Measurements from ENCODE around the gene RAD51AP1.
"Not testable (repeated sequence)": the region's sequence is repeated elsewhere in the genome, so short reads cannot be mapped to it uniquely, and the experiment has no call there.

The RAD51AP1 gene, protein sequence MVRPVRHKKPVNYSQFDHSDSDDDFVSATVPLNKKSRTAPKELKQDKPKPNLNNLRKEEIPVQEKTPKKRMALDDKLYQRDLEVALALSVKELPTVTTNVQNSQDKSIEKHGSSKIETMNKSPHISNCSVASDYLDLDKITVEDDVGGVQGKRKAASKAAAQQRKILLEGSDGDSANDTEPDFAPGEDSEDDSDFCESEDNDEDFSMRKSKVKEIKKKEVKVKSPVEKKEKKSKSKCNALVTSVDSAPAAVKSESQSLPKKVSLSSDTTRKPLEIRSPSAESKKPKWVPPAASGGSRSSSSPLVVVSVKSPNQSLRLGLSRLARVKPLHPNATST

DNA sequence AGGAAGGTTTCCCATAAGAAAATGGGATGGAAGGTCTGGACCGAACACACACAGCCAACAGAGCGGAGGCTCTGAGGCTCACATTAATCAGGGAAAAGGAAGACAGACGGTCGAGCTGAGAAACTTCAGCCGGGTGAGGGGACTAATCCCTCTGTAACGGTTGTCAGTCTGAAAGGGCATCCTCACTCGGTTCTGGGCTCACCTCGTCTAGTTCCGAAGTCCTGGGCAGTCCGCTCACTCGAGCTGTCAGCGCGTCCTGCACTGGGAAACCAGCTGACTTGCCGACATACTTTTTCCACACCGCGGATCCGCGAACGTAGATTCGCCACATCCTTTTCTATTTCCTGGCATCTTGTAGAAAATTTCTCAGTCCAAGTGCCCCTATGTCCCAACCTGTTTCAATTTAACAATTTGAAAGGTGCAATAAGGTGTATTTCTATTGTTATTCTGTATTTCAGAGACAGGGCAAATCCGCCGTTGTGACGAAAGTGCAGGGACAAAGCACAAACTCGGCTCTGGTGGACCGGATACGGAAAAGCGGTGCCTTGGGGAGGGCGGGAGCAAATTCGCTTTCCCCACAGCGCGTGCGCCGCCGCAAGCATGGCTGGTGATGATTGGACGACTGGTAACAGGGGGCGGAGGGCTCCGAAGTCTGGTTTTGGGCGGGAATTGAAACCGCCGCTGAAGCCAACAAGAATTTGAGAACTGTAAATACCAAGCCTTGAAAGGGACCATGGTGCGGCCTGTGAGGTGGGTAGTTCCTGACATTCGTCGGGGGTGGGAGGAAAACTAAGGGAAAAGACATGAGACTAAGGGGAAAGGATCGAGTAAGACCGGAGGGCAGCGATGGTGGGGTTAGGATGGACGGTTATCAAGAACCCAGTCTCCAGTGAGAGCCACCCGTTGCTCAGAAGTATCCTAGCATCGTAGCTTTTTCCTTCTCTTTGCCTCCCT, at the start of gene RAD51AP1:
TSS of gene RAD51AP1 (plus strand) at position 684 of the 954 bp plus-strand sequence. CDS start at position 734, 50 bp downstream.
- peak; percentile 98 for DNase-seq

DNA sequence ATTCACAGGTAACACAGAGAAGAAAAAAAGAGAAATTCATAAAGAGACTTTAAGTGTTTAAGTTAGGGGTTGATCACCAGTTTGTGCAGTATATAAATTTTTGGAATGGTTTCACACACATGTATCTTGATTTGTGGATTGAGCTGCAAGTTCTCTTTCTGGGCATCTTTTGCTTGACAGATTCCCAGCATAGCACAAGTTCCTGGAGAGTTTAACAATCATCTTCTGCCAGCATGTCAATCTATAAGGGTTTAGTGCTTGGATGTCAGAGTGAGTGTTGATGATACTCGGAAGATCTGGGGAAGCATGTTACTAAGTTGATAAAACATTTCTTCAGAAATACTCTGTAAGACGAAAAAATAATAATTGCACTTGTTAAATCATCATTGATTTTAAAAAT, 49.1 kb upstream of the RAD51AP1 start:
- DNase-seq: no peak

DNA sequence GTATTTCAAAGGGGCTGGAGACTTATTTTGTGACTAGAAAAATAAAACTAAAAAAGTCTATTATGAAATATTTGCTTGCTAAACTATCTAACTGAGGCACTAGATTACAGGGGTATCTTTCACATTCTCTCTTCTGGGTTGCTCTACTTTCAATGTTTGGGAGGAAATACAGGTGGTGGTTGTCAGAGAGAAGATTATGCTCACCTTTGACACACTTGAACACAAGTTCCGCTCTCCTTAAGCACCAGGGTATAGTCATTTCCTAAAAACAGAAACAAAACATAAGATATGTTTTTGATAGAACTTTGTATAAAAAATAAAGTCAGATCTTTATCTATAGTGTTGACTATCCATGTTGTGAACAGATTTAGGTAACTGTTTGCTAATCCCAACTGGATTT, 47.7 kb upstream of the RAD51AP1 start:
- no peak for DNase-seq

DNA sequence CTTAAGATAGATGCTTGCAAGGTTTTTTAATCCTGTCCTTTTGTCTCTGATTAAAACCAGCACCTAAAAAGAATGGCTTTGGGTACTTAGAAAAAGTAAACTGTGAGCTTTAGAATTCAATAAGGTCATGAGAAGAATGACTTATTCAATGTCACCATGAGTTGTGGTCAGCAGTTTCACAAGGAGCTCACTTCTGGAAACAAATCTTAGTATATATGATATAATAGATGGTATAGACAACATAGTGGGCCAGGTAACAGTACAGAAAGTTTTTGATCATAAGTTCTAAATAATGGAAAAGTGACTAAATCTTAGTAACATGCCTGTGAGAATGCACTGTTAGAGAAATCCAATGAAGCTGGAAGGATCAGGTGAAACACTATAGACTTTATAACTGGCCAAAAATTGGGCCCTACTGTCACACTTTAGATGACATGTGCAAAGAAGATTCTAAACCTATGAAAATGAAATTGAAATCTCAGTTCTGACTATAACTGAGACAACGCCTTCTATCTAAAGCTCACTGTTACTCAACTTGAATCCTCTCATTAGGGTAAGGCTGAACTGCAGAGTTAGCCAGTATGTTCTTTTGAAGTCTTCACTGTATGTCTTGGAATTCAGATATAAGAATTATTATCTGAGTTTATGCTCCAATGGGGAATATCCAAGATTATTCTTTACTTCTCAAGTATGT, 42.4 kb upstream of the RAD51AP1 start:
- no peak for DNase-seq

DNA sequence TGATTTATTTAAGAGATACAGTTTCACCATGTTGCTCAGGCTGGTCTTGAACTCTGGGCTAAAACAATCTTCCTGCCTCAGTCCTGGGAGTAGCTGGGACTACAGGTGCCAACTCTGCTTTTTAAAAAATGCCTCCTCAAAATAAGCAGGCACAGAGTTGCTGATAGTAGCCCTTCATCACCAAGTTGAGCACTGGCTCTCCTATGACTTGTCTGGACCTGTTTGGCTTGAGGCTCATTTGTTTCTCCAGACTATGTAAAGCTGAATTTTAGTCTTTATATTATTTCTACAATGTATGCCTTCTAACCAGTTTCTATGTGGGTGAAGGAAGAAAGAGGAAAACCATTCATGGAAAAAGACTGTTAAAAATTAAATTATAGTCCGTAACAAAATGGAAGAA, 39.5 kb upstream of the RAD51AP1 start:
- no peak for DNase-seq

DNA sequence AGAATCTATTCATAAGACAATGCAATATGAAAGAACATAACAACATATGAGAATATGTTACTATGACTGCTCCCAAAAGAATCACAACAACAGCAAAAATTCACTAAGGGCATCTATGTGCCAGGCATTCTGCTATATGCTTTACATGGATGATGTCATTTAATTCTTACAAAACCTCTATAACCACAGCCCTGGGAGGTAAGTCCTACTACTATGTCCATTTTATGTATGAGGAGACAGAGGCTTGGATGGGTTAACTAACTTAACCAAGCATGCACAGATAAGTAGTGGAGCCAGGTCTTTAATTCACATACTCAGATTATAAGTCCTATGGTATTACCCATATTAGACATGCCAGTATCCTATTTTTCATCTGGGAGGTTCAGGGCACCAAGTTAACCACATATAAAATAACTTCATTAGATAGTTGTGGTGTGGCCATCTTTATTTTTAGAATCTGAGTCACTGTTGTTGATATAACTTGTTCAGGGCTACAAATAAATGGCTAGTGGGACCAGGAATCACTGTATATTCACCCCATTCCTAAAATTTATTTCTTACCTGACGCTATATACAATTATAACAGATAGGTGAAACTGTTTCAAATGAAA, 33.2 kb upstream of the RAD51AP1 start:
- DNase-seq: peak; percentile 48

DNA sequence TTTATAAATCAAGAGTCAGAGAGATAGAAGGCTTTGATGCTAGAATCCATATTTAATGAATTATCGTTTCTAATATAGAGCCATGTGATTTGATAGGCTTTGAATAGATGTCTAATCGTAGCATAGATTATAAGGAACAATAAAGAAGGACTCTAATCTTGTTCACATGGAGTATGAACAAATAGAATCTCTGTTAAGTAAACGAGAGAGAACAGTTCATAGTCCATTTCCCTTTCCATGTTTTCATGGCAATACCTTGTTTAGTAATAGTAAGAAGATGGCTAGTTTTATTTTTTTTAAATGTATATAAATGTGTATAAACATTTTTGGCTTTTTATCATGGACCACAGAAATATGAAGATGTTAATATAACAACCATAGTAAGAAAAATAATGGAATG, 32.3 kb upstream of the RAD51AP1 start:
- no peak for DNase-seq

DNA sequence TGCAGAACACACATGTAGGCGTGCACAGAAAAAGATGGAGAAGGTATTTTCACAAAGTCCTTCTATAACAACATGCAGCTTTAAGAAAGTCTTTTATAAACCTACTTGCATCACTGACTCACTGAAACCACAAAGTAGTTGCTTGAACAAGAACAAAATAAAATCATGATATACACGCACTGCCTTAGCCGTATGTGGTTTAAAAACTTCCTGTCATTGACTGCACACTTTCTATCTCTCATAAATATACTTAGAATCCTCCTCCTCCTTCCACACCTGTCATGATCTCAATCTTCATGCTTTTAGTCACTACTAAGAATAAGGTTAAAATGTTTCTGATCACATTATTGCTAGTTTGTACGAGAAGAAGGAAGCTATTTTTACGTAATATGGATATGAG, 31.8 kb upstream of the RAD51AP1 start:
- DNase-seq: peak; percentile 50

DNA sequence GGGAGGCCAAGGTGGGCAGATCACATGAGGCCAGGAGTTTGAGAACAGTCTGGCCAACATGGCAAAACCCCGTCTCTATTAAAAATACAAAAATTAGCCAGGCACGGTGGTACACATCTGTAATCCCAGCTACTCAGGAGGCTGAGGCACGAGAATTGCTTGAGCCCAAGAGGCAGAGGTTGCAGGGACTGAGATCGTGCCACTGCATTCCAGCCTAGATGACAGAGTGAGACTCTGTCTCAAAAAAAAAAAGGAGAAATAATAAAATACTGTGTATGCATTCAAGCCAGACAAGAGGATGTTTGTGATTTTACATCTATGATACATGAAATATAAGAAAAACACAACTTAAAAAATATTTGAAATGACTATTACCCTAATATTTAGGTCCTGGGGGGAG, 30.2 kb upstream of the RAD51AP1 start:
- not testable (repeated sequence) for DNase-seq

DNA sequence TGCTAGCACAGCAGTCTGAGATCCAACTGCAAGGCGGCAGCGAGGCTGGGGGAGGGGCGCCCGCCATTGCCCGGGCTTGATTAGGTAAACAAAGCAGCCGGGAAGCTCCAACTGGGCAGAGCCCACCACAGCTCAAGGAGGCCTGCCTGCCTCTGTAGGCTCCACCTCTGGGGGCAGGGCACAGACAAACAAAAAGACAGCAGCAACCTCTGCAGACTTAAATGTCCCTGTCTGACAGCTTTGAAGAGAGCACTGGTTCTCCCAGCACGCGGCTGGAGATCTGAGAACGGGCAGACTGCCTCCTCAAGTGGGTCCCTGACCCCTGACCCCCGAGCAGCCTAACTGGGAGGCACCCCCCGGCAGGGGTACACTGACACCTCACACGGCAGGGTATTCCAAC, 29.4 kb upstream of the RAD51AP1 start:
- DNase-seq: not testable (repeated sequence)

DNA sequence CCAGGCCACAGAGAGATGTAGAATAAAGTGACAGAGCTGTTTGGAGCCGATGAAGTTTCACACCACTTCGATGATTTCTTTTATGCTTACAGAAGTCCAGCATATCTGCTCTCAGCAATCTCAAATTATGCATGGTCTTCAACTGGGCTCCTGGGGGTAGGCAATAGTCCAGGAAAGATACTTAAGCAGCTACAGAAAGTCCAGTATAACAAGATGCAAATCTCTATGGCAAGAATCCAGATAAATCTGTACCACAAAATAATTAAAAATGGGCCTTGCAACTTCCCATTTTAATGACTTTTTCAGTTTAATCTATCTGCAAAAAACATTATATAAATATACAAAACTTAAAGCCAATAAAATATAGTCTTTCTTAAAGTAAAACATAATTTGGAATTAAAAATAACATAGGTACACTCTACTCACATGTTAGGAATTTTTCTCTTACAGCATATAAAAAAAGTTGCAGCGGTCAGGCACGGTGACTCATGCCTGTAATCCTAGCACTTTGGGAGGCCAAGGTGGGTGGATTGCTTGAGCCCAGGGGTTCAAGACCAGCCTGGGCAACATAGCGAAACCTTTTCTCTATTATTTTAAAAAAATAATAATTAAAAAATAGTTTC, 20.5 kb upstream of the RAD51AP1 start:
- DNase-seq: peak; percentile 59

DNA sequence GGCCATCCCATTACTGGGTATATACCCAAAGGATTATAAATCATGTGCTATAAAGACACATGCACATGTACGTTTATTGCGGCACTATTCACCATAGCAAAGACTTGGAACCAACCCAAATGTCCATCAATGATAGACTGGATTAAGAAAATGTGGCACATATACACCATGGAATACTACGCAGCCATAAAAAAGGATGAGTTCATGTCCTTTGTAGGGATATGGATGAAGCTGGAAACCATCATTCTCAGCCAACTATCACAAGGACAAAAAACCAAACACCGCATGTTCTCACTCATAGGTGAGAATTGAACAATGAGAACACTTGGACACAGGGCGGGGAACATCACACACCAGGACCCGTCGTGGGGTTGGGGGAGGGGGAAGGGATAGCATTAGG, 15.2 kb upstream of the RAD51AP1 start:
- DNase-seq: not testable (repeated sequence)

DNA sequence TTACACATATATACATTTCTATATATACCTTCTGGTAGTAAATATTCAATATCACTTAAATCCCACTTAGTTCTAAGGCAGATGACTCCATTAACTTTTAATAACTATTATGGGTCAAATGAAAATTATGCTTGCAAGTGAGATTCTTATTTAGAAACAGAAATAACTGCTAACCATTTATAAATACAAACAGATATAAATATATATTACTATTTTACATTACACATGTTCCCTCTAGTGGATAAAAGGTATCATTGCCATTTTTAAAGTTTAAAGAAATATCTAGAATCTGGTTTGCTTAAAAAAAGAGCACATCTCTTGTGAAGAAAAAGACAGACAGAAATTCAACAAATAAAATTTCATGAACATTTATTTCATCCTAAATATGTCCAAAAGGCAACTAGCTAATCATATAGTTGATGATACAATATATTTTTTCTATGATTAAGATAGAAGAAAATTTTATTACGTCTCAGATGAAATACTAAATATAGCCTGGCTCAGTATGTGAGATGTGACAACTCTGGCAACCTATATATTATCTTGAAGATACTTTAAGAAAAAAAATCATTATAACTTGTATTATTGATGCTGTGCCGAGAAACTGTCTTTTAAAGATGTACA, 11.7 kb upstream of the RAD51AP1 start:
- peak; percentile 11 for DNase-seq

DNA sequence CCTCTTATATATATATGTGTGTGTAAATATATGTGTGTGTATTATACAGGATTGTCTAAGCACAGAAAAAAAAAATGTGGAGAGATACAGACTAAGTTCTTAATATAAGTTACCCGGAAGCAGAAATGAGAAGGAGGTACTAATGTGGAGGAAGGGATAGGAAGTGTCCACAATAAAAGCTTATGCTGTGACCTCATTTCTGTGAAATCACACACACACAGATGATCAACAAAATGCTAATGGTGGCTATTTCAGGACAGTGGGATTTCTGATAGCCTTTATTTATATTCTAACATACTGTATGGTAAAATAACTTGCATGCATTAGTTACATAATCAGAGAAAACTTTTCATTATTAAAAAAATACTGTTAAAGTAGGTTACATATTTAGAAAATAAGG, 8.5 kb upstream of the RAD51AP1 start:
- DNase-seq: no peak

DNA sequence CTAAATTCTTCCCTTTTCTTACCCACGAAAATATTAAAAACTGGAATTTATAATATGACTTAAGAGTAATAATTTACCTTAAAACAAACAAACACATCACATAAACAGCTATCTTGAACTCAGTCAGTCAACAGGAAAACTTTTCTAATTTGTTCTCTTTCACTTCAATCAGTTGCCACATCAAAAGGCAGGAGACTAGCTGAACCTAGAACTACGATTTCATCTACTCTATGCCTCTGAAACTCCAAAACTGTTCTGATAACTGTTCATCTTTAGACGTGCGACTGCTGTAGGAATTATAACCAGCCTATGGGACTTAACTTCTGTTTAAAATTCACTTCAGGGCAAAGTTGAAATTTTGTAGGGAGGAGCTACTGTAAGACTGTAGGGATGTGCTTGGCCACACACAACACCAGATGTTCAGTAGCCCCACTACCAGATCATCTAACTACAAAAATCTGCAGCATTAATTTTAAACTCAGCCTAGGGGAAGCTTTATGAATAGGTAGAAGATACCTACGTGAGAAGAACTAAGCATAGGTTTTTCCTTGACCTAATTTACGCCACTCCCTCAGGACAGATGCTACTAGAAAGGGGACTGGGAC, 7.6 kb upstream of the RAD51AP1 start:
- DNase-seq: no peak

DNA sequence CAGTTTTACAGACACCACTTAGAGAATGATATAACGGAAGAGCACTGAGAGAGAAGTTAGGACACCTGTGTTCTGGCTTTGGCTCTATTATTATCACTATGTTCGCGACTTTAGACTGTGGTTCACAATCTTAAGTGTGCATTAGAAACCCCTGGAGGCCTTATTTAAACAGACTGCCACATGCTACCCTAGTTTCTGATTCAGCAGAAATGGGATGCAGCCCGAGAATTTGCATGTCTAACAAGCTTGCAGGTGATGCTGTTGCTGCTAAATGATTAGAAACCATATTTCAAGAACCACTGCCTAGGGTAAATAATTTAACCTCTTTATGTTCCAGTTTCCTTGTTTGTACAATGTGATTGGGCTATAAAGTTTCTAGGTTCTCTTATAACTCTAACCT, 3.6 kb upstream of the RAD51AP1 start:
- DNase-seq: no peak

DNA sequence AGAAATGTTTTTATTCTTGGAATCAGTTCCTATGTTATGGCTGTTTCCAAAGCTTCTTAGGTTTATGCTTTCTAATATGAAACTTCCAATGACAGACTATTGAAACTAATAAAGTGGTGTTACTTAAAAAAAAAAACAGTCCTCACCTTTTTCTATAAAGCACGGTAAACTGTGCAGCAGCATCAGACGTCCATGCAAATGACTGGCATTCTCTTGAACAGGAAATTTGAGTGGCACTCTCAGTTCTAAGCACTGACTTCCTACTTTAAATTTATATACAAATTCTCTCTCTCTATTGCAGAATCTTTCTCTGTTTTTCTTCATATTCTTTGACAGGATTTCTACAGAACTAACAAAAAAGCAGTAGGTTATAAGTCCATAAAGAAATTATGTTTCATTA, 2.8 kb upstream of the RAD51AP1 start:
- DNase-seq: no peak

DNA sequence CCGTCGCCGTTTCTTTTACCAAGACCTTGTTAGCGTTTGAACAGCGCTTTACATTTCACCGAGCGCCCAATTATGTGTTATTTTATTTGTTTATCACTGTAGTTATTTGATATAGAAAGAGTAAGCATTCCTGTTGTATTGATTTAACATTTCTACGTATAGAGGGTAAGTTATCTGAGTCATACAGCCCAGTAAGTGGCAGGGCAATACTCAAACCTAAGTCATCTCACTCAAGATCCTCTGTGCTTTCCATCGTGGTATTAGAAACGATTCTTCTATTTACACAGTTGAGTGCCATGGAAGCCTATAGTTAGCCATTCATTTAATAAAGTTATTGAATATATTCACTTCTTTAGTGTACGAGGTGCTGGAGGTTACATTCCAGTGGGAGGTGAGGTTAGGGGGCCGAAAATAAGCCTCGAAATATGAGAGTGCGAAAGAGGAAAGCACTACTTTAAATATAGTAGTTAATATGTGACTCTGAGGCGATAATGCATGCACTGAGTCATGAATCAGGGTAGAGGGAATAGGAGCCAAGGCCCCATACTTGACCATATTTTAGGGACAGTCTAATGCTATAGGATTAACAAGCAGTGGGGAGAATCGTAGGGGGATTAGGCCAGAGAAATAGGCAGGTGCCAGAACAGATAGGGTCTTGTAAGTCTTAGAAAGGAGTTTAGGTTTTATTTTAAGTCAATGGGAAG, 629 bp downstream of the RAD51AP1 start:
- peak; percentile 3 for DNase-seq

DNA sequence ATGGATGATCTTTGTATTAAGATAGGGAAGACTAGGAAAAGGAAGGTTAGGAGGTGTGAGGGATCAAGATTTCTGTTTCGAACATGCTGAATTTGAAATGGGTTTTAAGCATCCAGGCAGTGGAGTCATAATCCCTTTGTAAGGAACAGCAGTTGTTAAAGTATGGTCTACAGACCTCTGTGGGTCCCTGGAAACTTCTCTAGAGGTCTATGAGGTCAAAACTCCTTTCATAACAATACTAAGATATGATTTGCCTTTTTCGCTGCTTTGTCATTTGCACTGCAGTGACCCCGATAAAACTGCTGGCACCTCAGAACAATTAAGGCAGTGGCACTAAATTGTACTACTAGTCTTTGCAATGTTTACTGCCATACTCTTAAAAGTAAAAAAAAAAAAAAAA, 1.5 kb downstream of the RAD51AP1 start:
- no peak for DNase-seq

DNA sequence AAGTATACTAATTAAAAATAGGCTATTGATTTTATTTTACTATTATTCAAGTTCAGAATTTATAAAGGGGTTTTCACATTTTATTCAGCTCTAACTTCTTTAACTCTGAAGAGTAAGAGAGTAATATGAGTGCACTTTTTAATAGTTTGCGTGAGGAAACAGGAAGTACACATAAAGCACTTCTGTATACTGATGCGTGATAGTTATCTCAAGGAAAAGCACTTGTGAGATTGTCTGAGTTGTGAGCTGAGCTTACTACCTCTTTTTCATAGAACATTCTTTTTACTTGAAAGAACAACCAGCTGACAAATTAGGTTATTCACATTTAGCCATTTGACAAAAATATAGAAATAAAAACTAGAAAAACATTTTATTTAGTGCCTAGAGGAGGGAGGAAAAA, 1.9 kb downstream of the RAD51AP1 start:
- DNase-seq: no peak

DNA sequence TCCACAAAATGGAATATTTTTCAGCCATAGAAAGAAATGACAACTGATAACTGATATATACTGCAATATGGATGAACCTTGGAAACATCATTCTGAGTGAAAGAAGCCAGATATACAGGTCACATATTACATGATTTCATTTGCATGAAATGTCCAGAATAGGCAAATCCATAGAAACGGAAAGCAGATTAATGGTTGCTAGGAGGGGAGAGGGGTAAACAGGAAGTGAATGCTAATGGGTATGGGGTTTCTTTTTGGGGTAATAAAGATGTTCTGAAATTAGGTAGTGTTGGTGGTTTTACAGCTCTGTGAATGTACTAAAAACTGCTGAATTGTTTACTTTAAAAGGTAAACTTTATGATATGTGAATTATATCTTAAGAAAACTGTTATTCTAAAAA, 6.5 kb downstream of the RAD51AP1 start:
- DNase-seq: no peak

Measured in fibroblast of skin of right quadriceps (primary cell).